Caco-2 (cell line): Measurements from ENCODE around the gene CAPN12. TPM values are rescaled to one million over a fixed set of nuclear protein-coding genes. Genes with fewer than 3 reads are reported as not detected.

Experiments
- BruUV-seq: library from RNA; stranded (reverse); fragments of 400-500 nt; replicated peaks from 2 replicates; lab custom pipeline; 2021; lab: Mats Ljungman, UMichigan
- CTCF ChIA-PET: fragments of 300-600 bp; sonication (Branson Sonifier 250); formaldehyde crosslinking; loops from one replicate; lab custom pipeline; 2022; ENCODE audit warnings: antibody characterized with exemption; lab: Charles Lee
- POLR2A ChIA-PET: fragments of 300-600 bp; sonication (Branson Sonifier 250); formaldehyde crosslinking; loops from one replicate; lab custom pipeline; 2022; ENCODE audit warnings: antibody characterized with exemption; lab: Charles Lee
- DNase-seq, 2 experiments: peaks; one replicate each; pipeline versions ENCODE4 v3.0.0 to v3.0.0-alpha.2; 2020 to 2022
- H3K27me3 ChIP-seq: replicated peaks from 2 replicates; pipeline ENCODE4 v1.6.0; 2011; ENCODE audit warnings: low read length; ENCODE audit not compliant: control insufficient read depth, insufficient read depth
- H3K36me3 ChIP-seq: 2 replicates; pipeline ENCODE4 v1.5.1; 2011; ENCODE audit warnings: low read length; ENCODE audit not compliant: control insufficient read depth, insufficient read depth
- H3K4me1 ChIP-seq: fragments of 250-450 bp; sonication (Bioruptor Pico); 2 replicates; pipeline ENCODE4 v1.5.1; 2020; ENCODE audit warnings: mild to moderate bottlenecking
- H3K4me3 ChIP-seq: 2 replicates; pipeline ENCODE4 v1.5.1; 2011; ENCODE audit warnings: low read depth, mild to moderate bottlenecking, control low read depth, low read length
- H3K9me3 ChIP-seq: fragments of 250-450 bp; sonication (Bioruptor Pico); 2 replicates; pipeline ENCODE4 v1.5.1; 2020; ENCODE audit warnings: mild to moderate bottlenecking, moderate library complexity
- H3K27ac Mint-ChIP-seq: one replicate; pipeline ENCODE4 v1.8.0; 2022; ENCODE audit warnings: mixed read lengths; ENCODE audit not compliant: unreplicated experiment
- H3K27me3 Mint-ChIP-seq: one replicate; pipeline ENCODE4 v1.8.0; 2022; ENCODE audit warnings: mixed read lengths; ENCODE audit not compliant: insufficient read depth, unreplicated experiment
- H3K36me3 Mint-ChIP-seq: one replicate; pipeline ENCODE4 v1.8.0; 2022; ENCODE audit warnings: mild to moderate bottlenecking, mixed read lengths; ENCODE audit not compliant: insufficient read depth, unreplicated experiment
- H3K4me1 Mint-ChIP-seq: one replicate; pipeline ENCODE4 v1.8.0; 2022; ENCODE audit warnings: low read depth, mixed read lengths; ENCODE audit not compliant: unreplicated experiment
- H3K4me3 Mint-ChIP-seq: one replicate; pipeline ENCODE4 v1.8.0; 2022; ENCODE audit warnings: mild to moderate bottlenecking, moderate library complexity, mixed read lengths; ENCODE audit not compliant: unreplicated experiment
- H3K9me3 Mint-ChIP-seq: one replicate; pipeline ENCODE4 v1.8.0; 2022; ENCODE audit warnings: mixed read lengths; ENCODE audit not compliant: unreplicated experiment
- intact Hi-C: fragments of 100-400 bp; cut with micrococcal nuclease; formaldehyde crosslinking; loops from one replicate; pipeline ENCODE4 v1.10.0; 2022; ENCODE audit not compliant: unreplicated experiment
- total RNA-seq: library from RNA; stranded (reverse); gene quantifications from 2 replicates; pipeline ENCODE4 v1.2.3, GENCODE V29; 2022
- TF ChIP-seq, protein P1 (sequence below), 2 experiments: fragments of 200-600 bp in 1 of 2; IDR thresholded peaks; 1 replicate in 1 of 2; 2 replicates in 1 of 2; pipeline versions ENCODE4 v1.5.1 to v1.8.0; 2011 to 2022; ENCODE audit warnings: antibody characterized with exemption in 1 of 2, control low read depth in 1 of 2, inconsistent platforms in 1 of 2, low read depth in 1 of 2, low read length in 1 of 2, mild to moderate bottlenecking in 1 of 2, moderate library complexity in 1 of 2; ENCODE audit not compliant: insufficient read depth in 1 of 2, severe bottlenecking in 1 of 2, unreplicated experiment in 1 of 2

Gene CAPN12
- total RNA-seq, 1 experiment from 2014 or later: 8.8 TPM

GRCh38 chr19:38727868-38728660 lies 16.2 kb downstream of the CAPN12 start:
- no peak for DNase-seq
- Histone ChIP-seq H3K36me3 (peaks cover 9% of the 10 kb centered on the region), H3K4me3 (no peak overlapping the region), H3K27me3 (no peaks in the 10 kb centered on the region), H3K9me3 (no peaks in the 10 kb centered on the region), H3K4me1 (no peaks in the 10 kb centered on the region)
- ChIA-PET POLR2A (interaction anchor here (0.5 kb wide), 1 partner anchor 42 kb away, joined by 9 read pairs; no protein-coding TSS in a partner anchor), CTCF (interaction anchor here (0.7 kb wide), 1 partner anchor 202 kb away, joined by 4 read pairs; no protein-coding TSS in a partner anchor)
- Mint-ChIP-seq H3K27ac (peak overlapping the region; percentile 4), H3K9me3 (no peaks in the 10 kb centered on the region), H3K4me3 (no peak overlapping the region), H3K36me3 (peaks cover 100% of the 10 kb centered on the region), H3K4me1 (peaks cover 27% of the 10 kb centered on the region), H3K27me3 (no peaks in the 10 kb centered on the region)
- intact Hi-C loops: no loop called here
- TF ChIP-seq, protein P1, sequence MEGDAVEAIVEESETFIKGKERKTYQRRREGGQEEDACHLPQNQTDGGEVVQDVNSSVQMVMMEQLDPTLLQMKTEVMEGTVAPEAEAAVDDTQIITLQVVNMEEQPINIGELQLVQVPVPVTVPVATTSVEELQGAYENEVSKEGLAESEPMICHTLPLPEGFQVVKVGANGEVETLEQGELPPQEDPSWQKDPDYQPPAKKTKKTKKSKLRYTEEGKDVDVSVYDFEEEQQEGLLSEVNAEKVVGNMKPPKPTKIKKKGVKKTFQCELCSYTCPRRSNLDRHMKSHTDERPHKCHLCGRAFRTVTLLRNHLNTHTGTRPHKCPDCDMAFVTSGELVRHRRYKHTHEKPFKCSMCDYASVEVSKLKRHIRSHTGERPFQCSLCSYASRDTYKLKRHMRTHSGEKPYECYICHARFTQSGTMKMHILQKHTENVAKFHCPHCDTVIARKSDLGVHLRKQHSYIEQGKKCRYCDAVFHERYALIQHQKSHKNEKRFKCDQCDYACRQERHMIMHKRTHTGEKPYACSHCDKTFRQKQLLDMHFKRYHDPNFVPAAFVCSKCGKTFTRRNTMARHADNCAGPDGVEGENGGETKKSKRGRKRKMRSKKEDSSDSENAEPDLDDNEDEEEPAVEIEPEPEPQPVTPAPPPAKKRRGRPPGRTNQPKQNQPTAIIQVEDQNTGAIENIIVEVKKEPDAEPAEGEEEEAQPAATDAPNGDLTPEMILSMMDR (IDR thresholded peaks at IDR 0.05; ENCODE audit: insufficient read depth in 1 of 2, low read depth in 1 of 2, low read length in 1 of 2, severe bottlenecking in 1 of 2, unreplicated experiment in 1 of 2): no peak
- BruUV-seq: no TSS peak

DNA sequence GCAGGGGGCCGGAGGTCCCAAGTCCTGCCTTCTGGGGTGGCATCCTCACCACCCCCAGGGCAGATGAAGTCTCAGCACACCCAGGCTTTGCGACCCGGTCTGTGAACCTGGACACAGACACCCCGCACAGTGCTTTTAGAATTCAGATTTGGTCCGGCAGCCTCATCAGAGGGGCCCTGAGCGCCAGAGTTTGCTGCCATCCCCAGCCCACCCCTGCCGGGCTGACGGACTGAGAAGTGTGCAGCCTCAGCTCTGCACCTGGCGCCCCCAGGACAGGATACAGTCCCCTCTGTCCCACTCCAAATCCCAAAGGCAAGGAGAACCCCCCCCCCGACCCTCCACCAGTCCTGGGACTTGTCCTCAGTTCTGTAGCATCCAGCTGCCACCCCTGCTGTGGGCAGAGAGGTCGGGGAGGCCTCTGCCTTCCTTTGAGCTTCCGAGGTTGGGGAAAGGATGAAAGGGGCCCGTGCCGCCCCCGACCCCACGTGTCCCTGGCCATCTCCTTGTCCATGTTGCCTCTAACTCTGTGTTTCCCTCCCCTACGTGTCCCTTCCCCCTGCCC lies 16.9 kb downstream of the CAPN12 start:
- no TSS peak for BruUV-seq
- no peaks in the 10 kb centered on the region for H3K9me3 Mint-ChIP-seq
- H3K4me1 Mint-ChIP-seq: peaks cover 20% of the 10 kb centered on the region
- DNase-seq: no peak
- intact Hi-C loops: no loop called here
- peak overlapping the region; percentile 4 for H3K27ac Mint-ChIP-seq
- CTCF ChIA-PET: interaction anchor here (0.7 kb wide), 1 partner anchor 203 kb away, joined by 4 read pairs; no protein-coding TSS in a partner anchor
- Histone ChIP-seq H3K36me3 (peaks cover 12% of the 10 kb centered on the region), H3K27me3 (no peaks in the 10 kb centered on the region), H3K4me1 (peaks cover 1% of the 10 kb centered on the region), H3K4me3 (no peak overlapping the region), H3K9me3 (no peaks in the 10 kb centered on the region)
- H3K4me3 Mint-ChIP-seq: no peak overlapping the region
- peaks cover 100% of the 10 kb centered on the region for H3K36me3 Mint-ChIP-seq
- POLR2A ChIA-PET: interaction anchor here (0.5 kb wide), 1 partner anchor 41 kb away, joined by 9 read pairs; no protein-coding TSS in a partner anchor
- TF ChIP-seq, protein P1 (IDR thresholded peaks at IDR 0.05; ENCODE audit: insufficient read depth in 1 of 2, low read depth in 1 of 2, low read length in 1 of 2, severe bottlenecking in 1 of 2, unreplicated experiment in 1 of 2): no peak
- H3K27me3 Mint-ChIP-seq: no peaks in the 10 kb centered on the region

DNA sequence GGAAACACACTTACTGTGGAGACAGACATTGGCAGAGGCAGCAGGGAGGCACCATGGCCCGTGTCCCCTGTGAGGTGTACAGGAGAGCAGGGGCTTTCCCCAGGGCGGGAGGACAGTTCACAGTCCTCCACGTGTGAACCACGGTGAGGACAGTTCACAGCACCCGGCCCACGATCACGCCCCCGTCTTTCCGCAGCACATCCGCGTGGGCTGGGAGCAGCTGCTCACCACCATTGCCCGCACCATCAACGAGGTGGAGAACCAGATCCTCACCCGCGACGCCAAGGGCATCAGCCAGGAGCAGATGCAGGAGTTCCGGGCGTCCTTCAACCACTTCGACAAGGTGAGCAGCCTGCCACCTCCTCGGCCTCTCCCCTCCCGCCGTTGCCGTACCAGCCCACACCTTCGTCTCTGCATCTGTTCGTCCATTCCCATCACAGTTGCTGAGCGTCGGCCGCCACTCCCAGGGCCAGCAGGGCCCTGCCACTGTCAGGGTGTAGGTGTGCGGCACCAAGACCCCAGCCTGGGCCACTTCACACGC lies 17.4 kb downstream of the CAPN12 start:
- no peak for DNase-seq
- Mint-ChIP-seq H3K27ac (no peak overlapping the region), H3K4me1 (peaks cover 17% of the 10 kb centered on the region), H3K36me3 (peaks cover 100% of the 10 kb centered on the region), H3K9me3 (no peaks in the 10 kb centered on the region), H3K4me3 (no peak overlapping the region), H3K27me3 (no peaks in the 10 kb centered on the region)
- Histone ChIP-seq H3K27me3 (no peaks in the 10 kb centered on the region), H3K36me3 (peaks cover 11% of the 10 kb centered on the region), H3K4me3 (no peak overlapping the region), H3K4me1 (peaks cover 7% of the 10 kb centered on the region), H3K9me3 (no peaks in the 10 kb centered on the region)
- ChIA-PET CTCF (interaction anchor here (0.7 kb wide), 1 partner anchor 87 kb away, joined by 3 read pairs; no protein-coding TSS in a partner anchor), POLR2A (no interaction called here)
- no TSS peak for BruUV-seq
- intact Hi-C loops: no loop called here
- TF ChIP-seq, protein P1 (IDR thresholded peaks at IDR 0.05; ENCODE audit: insufficient read depth in 1 of 2, low read depth in 1 of 2, low read length in 1 of 2, severe bottlenecking in 1 of 2, unreplicated experiment in 1 of 2): no peak
